NCI-H446 treated with DMSO at 0.1 percent for 48 hours (cell line): ENCODE measurements around the gene VPS4A.

Experiments
- DNase-seq: peaks from one replicate; lab custom pipeline; 2025; lab: John Stamatoyannopoulos, UW

The VPS4A gene

DNA sequence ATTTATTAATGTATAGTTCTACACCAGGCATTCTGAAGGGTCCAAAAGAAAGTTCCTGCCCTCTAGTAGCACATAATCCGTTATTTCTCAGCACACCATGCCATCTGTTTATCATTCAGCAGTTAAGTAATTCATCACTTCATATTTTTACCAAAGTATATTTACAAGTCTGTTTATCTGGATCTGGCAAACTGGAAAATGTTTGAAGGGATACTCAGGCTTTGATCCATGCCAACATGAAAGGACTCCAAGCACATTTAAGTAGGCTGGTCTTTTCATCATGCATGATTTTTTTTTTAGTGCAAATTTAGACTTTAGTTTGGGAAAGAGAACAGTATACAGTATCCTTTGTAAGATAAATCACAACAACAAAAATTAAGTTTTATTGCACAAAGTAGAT lies 4.1 kb upstream of the VPS4A start:
- DNase-seq = no peak

GRCh38 chr16:69307856-69308255 lies 3.3 kb upstream of the VPS4A start:
- no peak for DNase-seq

- DNase-seq = no peak
Measured at GRCh38 chr16:69309316-69309715, 1.8 kb upstream of the VPS4A start.

- no peak for DNase-seq
Measured at GRCh38 chr16:69311533-69312387, 610 bp downstream of the VPS4A start.

- no peak for DNase-seq
Measured at GRCh38 chr16:69313469-69313868, 2.3 kb downstream of the VPS4A start.

GRCh38 chr16:69314534-69314933 lies 3.4 kb downstream of the VPS4A start:
- no peak for DNase-seq

DNA sequence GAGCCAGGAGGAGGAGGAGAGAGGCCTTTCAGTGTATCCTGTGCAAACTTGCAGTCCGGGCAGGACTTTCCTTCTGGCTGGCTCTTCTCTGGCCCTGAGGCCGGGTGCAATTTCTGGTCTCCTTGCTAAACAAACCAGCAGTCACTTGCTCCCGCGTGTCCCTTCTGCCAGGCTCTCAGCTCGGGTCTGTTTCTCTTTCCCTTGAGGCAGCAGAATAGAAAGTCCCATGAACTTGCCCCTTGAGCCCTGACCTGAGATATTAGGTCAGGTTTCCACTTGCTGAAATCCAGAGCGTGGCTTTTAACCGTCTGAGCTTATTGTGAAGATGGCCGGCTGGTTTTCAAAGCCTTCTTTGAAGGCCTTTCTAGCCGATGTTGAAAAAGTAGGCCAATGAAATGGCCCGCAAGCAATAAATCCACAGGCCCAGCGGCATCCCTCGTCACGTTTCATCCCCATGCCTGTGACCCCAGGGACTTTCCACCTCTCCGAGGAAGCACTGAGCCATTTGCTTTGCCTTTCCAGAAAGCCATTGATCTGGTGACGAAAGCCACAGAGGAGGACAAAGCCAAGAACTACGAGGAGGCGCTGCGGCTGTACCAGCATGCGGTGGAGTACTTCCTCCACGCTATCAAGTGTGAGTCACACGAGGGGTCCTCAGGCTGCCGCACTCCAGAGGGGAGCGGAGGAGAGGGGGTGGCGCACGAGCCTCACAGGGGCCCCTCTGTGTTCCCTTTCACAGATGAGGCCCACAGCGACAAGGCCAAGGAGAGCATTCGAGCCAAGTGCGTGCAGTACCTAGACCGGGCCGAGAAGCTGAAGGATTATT lies 4.5 kb downstream of the VPS4A start:
- DNase-seq = no peak

- no peak for DNase-seq
Measured at GRCh38 chr16:69316595-69317034, 5.5 kb downstream of the VPS4A start.

- no peak for DNase-seq
Measured at GRCh38 chr16:69318177-69318910, 7.2 kb downstream of the VPS4A start.

- DNase-seq = no peak
Measured at GRCh38 chr16:69318911-69319289, 7.8 kb downstream of the VPS4A start.

DNA sequence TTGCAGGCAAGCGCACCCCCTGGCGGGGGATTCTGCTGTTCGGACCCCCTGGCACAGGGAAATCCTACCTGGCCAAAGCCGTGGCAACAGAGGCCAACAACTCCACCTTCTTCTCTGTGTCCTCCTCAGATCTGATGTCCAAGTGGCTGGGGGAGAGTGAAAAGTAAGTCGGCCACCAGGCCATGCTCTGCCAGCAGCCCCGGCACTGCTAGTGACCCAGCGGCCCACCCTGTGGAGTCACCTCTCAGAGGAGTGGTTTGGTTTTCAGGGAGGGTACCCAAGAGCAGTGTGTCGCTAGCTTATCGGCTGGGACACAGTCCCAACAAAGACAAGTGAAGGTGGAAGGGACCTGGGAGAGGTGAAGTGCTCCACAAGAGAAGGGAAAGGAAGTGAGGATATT lies 8.2 kb downstream of the VPS4A start:
- DNase-seq = no peak

GRCh38 chr16:69319826-69320739 lies 8.9 kb downstream of the VPS4A start:
- no peak for DNase-seq

- no peak for DNase-seq
Measured at GRCh38 chr16:69320740-69321073, 9.6 kb downstream of the VPS4A start.

GRCh38 chr16:69321080-69321479 lies 9.9 kb downstream of the VPS4A start:
- no peak for DNase-seq

GRCh38 chr16:69322343-69322742 lies 11.2 kb downstream of the VPS4A start:
- no peak for DNase-seq

- no peak for DNase-seq
Measured at GRCh38 chr16:69323415-69323814, 12.3 kb downstream of the VPS4A start.

DNA sequence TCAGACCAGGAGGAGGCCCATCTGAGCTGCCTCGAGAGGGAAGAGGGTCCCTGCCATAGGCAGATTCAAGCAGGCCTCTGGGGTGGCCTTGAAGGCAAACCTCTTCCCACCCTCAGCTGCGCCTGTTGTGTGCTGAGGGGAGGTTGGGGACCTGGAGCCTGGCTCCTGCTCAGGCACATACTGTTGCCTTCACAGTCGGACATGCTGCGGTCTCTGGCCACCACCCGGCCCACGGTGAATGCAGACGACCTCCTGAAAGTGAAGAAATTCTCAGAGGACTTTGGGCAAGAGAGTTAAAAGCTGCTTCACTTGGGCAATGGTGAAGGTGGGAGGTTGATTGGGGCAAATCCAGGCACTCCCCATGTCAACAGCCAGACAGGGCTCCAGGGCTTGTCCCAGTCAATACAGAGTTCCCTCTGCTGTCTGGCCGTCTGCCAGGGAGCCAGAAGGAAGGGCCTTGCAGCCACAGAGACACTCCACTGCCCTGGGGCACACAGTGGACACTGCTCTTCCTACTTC lies 12.9 kb downstream of the VPS4A start:
- no peak for DNase-seq

- DNase-seq = no peak
Measured at GRCh38 chr16:69324585-69325253, 13.6 kb downstream of the VPS4A start.

DNA sequence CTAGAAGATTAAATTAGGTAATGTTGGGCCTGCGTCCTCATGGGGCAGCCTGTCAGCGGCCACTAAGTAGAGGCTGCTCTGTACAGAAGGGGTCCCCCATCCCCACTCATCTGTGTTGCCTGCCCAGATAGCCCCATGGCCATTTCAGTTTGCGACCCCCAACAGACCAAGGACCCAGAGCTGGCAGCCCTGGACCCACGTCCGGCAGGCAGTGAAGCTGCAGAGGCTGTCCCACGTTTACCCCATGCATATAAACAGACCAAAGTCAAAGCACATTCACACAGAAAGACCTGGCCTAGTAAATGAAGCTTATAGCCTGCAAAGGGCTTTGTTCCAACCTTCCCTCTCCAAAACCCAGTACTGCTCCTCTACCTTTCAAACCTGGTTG lies 14.6 kb downstream of the VPS4A start:
- DNase-seq = no peak

GRCh38 chr16:69326172-69326873 lies 15.2 kb downstream of the VPS4A start:
- no peak for DNase-seq
